Stomach (tissue), 9 donors: ENCODE data around the gene RAB23. TPM values are rescaled to one million over a fixed set of nuclear protein-coding genes. Genes with fewer than 3 reads are reported as not detected.
A peak's percentile ranks its signal among the peaks of the same experiment; 100 is the strongest.

Source experiments
- DNase-seq, 2 donors: peaks; one replicate each; pipeline versions ENCODE4 v3.0.0 to v3.0.0-alpha.2; 2013 to 2019
- H3K27ac ChIP-seq, 5 donors: fragments of 200-600 bp in 4 of 5; sonication (generic) in 4 of 5; one replicate each; pipeline ENCODE4 v1.5.1; 2013 to 2019; ENCODE audit warnings: mild to moderate bottlenecking in 1 of 5, moderate library complexity in 1 of 5
- H3K27me3 ChIP-seq, 3 donors: fragments of 200-600 bp; sonication (generic); one replicate each; pipeline ENCODE4 v1.5.1; 2017 to 2019; ENCODE audit warnings: mixed run types in 1 of 3
- H3K36me3 ChIP-seq, 4 donors: fragments of 200-600 bp; sonication (generic); 1 replicate in 3 of 4; 2 replicates in 1 of 4; pipeline ENCODE4 v1.5.1; 2016 to 2019
- H3K4me1 ChIP-seq, 4 donors: fragments of 200-600 bp; sonication (generic); one replicate each; pipeline ENCODE4 v1.5.1; 2016 to 2019
- H3K4me3 ChIP-seq, 4 donors: fragments of 200-600 bp; sonication (generic) in 3 of 4; one replicate each; pipeline ENCODE4 v1.5.1; 2016 to 2019; ENCODE audit warnings: mild to moderate bottlenecking in 1 of 4
- H3K9me3 ChIP-seq, 4 donors: fragments of 200-600 bp; sonication (generic); one replicate each; pipeline ENCODE4 v1.5.1; 2016 to 2019
- CTCF ChIP-seq, 7 experiments: fragments of 450-650 bp in 4 of 7; fragments of 200-600 bp in 3 of 7; sonication (generic) in 3 of 7; IDR thresholded peaks; one replicate each; pipeline ENCODE4 v1.5.1; 2016 to 2019; ENCODE audit warnings: antibody characterized with exemption in 7 of 7, control low read depth in 2 of 7, mild to moderate bottlenecking in 1 of 7
- EP300 ChIP-seq: sonication (generic); formaldehyde crosslinking; IDR thresholded peaks from one replicate; pipeline ENCODE4 v1.6.1; 2017; ENCODE audit warnings: antibody characterized with exemption
- POLR2A ChIP-seq, 4 donors: fragments of 450-650 bp; IDR thresholded peaks; one replicate each; pipeline ENCODE4 v1.6.1; 2016; ENCODE audit warnings: antibody characterized with exemption in 4 of 4, control low read depth in 2 of 4, mild to moderate bottlenecking in 1 of 4, moderate library complexity in 1 of 4
- POLR2AphosphoS5 ChIP-seq, 3 donors: sonication (generic); formaldehyde crosslinking; IDR thresholded peaks; one replicate each; pipeline ENCODE4 v1.6.1; 2016; ENCODE audit warnings: antibody characterized with exemption in 3 of 3
- WGBS, 5 donors: extraction: QIAGEN DNeasy Blood & Tissue Kit in 3 of 5; methylation state at CpG; one replicate each; pipeline versions ENCODE4 v1.1.5 to v1.1.7; 2013 to 2018; 5-methylcytosine and 5-hydroxymethylcytosine counted together
- intact Hi-C: fragments of 100-400 bp; cut with DNase I; formaldehyde crosslinking; loops from one replicate; pipeline ENCODE4 v1.15.1; 2023; ENCODE audit warnings: low total_unique reads
- polyA plus RNA-seq, 3 donors: library from polyadenylated mRNA; stranded (reverse); fragments of 200-250 nt; gene quantifications; one replicate each; pipeline ENCODE4 v1.2.3, GENCODE V29; 2013
- total RNA-seq, 5 donors: library from RNA; depleted of rRNA; stranded (reverse); fragments of >200 nt; gene quantifications; one replicate each; pipeline versions ENCODE4 v1.1.0 to v1.2.3, GENCODE V29; 2014 to 2016
- donor health status: healthy with polysubstance abuse.
- donor health status: Bipolar disorder and iron deficiency.
- donor health status: healthy.

RAB23 gene
- total and polyA plus RNA-seq, 8 donors = 5.5 to 51.3 (median 13.0) TPM

- peak in 1 of 2 donors; percentile 55 for DNase-seq
- Histone ChIP-seq H3K27me3 (no peaks in the 10 kb centered on the region), H3K4me1 (peaks cover 0 to 7% (median 2%) of the 10 kb centered on the region in 4 donors), H3K27ac (peak overlapping the region in 3 of 5 donors; percentile 20 to 70 (median 32)), H3K9me3 (no peaks in the 10 kb centered on the region), H3K4me3 (no peak overlapping the region), H3K36me3 (no peaks in the 10 kb centered on the region)
- intact Hi-C loops = no loop called here
- TF ChIP-seq POLR2AphosphoS5 (IDR thresholded peaks at IDR 0.05) (peak in 2 of 3 donors; percentile 27 to 36), CTCF (IDR thresholded peaks at IDR 0.05) (no peak), EP300 (no peak)
- 3 to 29% (median 5%) methylated on average over 2 of the region's 2 CpGs for WGBS, 5 donors
Measured at GRCh38 chr6:57242505-57242904, 20.4 kb upstream of the RAB23 start.

GRCh38 chr6:57226221-57226620 is 4.1 kb upstream of the RAB23 start:
- Histone ChIP-seq H3K27ac (no peak overlapping the region), H3K4me1 (peaks cover 0 to 9% (median 6%) of the 10 kb centered on the region in 4 donors), H3K36me3 (no peaks in the 10 kb centered on the region), H3K27me3 (no peaks in the 10 kb centered on the region), H3K9me3 (no peaks in the 10 kb centered on the region), H3K4me3 (no peak overlapping the region)
- TF ChIP-seq EP300 = no peak
- 66 to 79% (median 76%) methylated on average over 2 of the region's 2 CpGs for WGBS, 5 donors
- no peak for DNase-seq
- intact Hi-C loops = no loop called here

DNA sequence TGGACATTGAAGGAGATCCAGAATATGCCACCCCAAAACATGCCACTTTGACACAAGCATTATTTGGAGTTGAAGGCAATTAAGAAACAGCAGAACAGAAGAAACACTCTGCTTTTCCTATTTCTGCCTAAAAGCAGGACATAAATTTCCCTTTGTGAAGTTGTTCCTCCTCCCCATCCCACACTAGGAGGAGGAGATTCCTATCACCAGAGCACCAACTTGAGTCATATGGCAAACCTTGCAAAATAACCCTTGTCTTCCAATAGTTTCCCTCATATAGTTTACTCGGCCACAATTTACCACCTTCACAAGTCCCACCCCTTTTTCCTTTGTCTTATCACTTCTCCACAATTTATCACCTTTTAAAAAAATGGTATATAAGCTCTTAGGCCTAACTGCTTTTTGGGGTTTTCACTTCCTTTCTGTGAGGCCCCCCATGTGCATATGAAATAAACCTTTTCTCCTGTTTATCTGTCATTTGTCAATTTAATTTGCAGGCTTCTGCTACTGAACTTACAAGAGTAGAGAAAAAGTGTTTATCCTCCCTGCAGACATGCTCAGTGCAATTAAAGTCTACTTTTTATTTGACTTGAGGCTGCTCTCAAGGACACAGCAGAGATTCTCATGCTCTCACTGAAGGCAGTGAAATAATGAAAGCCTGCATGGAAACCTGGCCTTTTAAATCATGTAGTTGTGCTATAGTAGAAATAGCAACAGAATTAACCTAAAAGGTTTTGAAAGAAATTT is 2.8 kb upstream of the RAB23 start:
- no peaks in the 10 kb centered on the region for H3K27me3 ChIP-seq
- peaks cover 0 to 17% (median 11%) of the 10 kb centered on the region in 4 donors for H3K4me1 ChIP-seq
- H3K9me3 ChIP-seq = no peaks in the 10 kb centered on the region
- no peak overlapping the region for H3K27ac ChIP-seq
- DNase-seq = no peak
- H3K36me3 ChIP-seq = no peaks in the 10 kb centered on the region
- TF ChIP-seq CTCF (IDR thresholded peaks at IDR 0.05) = no peak
- no peak for TF ChIP-seq POLR2A (IDR thresholded peaks at IDR 0.05)
- no peak for TF ChIP-seq POLR2AphosphoS5 (IDR thresholded peaks at IDR 0.05)
- TF ChIP-seq EP300 = no peak
- H3K4me3 ChIP-seq = no peak overlapping the region
- intact Hi-C loops = no loop called here
- 45 to 69% (median 58%) methylated on average over 1 of the region's 1 CpG for WGBS, 5 donors

GRCh38 chr6:57222743-57223077 is 603 bp upstream of the RAB23 start:
- intact Hi-C loops = no loop called here
- peak in 1 of 2 donors; percentile 34 for DNase-seq
- Histone ChIP-seq H3K9me3 (no peaks in the 10 kb centered on the region), H3K4me1 (peaks cover 0 to 26% (median 11%) of the 10 kb centered on the region in 4 donors), H3K27ac (peak overlapping the region in 4 of 5 donors; percentile 86 to 94 (median 90)), H3K36me3 (no peaks in the 10 kb centered on the region), H3K4me3 (peak overlapping the region; percentile 88 to 100 (median 92)), H3K27me3 (no peaks in the 10 kb centered on the region)
- TF ChIP-seq POLR2A (IDR thresholded peaks at IDR 0.05) = no peak
- no peak for TF ChIP-seq CTCF (IDR thresholded peaks at IDR 0.05)
- no peak for TF ChIP-seq EP300
- TF ChIP-seq POLR2AphosphoS5 (IDR thresholded peaks at IDR 0.05) = no peak
- 14 to 23% (median 19%) methylated on average over 5 of the region's 5 CpGs for WGBS, 5 donors
